ENCODE data around the gene EMCN.

- TF ChIP-seq POLR2AphosphoS5 (IDR thresholded peaks at IDR 0.05; ENCODE audit: low read depth, low read length): no peak
- TF ChIP-seq TAF1 (IDR thresholded peaks at IDR 0.05; ENCODE audit: low read depth, low read length): no peak
- no peak for TF ChIP-seq POLR2A (IDR thresholded peaks at IDR 0.05; ENCODE audit: low read depth, low read length)
- TF ChIP-seq PAX5 (IDR thresholded peaks at IDR 0.05; ENCODE audit: insufficient read depth, low read length, severe bottlenecking): no peak
- no peak for TF ChIP-seq SPI1 (IDR thresholded peaks at IDR 0.05; ENCODE audit: low read depth, low read length)
Observed at GRCh38 chr4:100424376-100424775, 93.4 kb downstream of the EMCN start.
